Breast epithelium (tissue), 4 donors: ENCODE data around the gene BICC1. TPM values are rescaled to one million over a fixed set of nuclear protein-coding genes. Genes with fewer than 3 reads are reported as not detected.

ENCODE experiments used
- DNase-seq, 2 donors: peaks; one replicate each; pipeline ENCODE4 v3.0.0-alpha.2; 2019; ENCODE audit warnings: low spot score in 2 of 2
- H3K27ac ChIP-seq, 2 donors: fragments of 200-600 bp; sonication (generic) in 1 of 2; one replicate each; pipeline ENCODE4 v1.5.1; 2016 to 2019; ENCODE audit warnings: mild to moderate bottlenecking in 1 of 2
- H3K27me3 ChIP-seq, 2 donors: fragments of 200-600 bp; sonication (generic) in 1 of 2; one replicate each; pipeline versions ENCODE4 v1.5.1 to v1.6.0; 2017 to 2019; ENCODE audit warnings: control low read depth in 1 of 2, mild to moderate bottlenecking in 1 of 2
- H3K36me3 ChIP-seq: fragments of 200-600 bp; one replicate; pipeline ENCODE4 v1.5.1; 2019
- H3K4me1 ChIP-seq, 2 donors: fragments of 200-600 bp; sonication (generic); one replicate each; pipeline ENCODE4 v1.5.1; 2016 to 2019; ENCODE audit warnings: control low read depth in 1 of 2
- H3K4me3 ChIP-seq, 3 donors: fragments of 200-600 bp; sonication (generic); 1 replicate in 2 of 3; 2 replicates in 1 of 3; pipeline ENCODE4 v1.5.1; 2016 to 2019; ENCODE audit warnings: mild to moderate bottlenecking in 3 of 3, moderate library complexity in 2 of 3
- H3K9me3 ChIP-seq, 2 donors: fragments of 200-600 bp; sonication (generic) in 1 of 2; one replicate each; pipeline ENCODE4 v1.5.1; 2016 to 2019; ENCODE audit warnings: control low read depth in 1 of 2
- CTCF ChIP-seq, 3 donors: fragments of 450-650 bp; IDR thresholded peaks; one replicate each; pipeline ENCODE4 v1.5.1; 2016 to 2017; ENCODE audit warnings: antibody characterized with exemption in 3 of 3, mild to moderate bottlenecking in 3 of 3, moderate library complexity in 3 of 3
- POLR2A ChIP-seq: fragments of 450-650 bp; IDR thresholded peaks from one replicate; pipeline ENCODE4 v1.6.1; 2016; ENCODE audit warnings: antibody characterized with exemption, mild to moderate bottlenecking, moderate library complexity
- POLR2AphosphoS5 ChIP-seq, 3 donors: sonication (generic); formaldehyde crosslinking; IDR thresholded peaks; one replicate each; pipeline ENCODE4 v1.6.1; 2017; ENCODE audit warnings: antibody characterized with exemption in 3 of 3
- intact Hi-C: fragments of 100-400 bp; cut with DNase I; formaldehyde crosslinking; loops from one replicate; pipeline ENCODE4 v1.15.1; 2023; ENCODE audit warnings: low total_unique reads
- total RNA-seq, 3 donors: library from RNA; depleted of rRNA; stranded (reverse); fragments of >200 nt; gene quantifications; one replicate each; pipeline ENCODE4 v1.1.0, GENCODE V29; 2016

Gene BICC1
- total RNA-seq, 3 donors from 2014 or later: 24.3 to 35.5 (median 26.2) TPM

GRCh38 chr10:58824396-58824795 lies 311.7 kb downstream of the BICC1 start:
- no peak overlapping the region for H3K27ac ChIP-seq
- DNase-seq: no peak
- H3K27me3 ChIP-seq: no peaks in the 10 kb centered on the region
- H3K9me3 ChIP-seq: no peaks in the 10 kb centered on the region
- peaks cover 0 to 2% of the 10 kb centered on the region in 2 donors for H3K4me1 ChIP-seq
- TF ChIP-seq POLR2AphosphoS5 (IDR thresholded peaks at IDR 0.05) (no peak), CTCF (IDR thresholded peaks at IDR 0.05) (no peak), POLR2A (no peak)
- no peaks in the 10 kb centered on the region for H3K36me3 ChIP-seq
- intact Hi-C loops: no loop called here
- no peak overlapping the region for H3K4me3 ChIP-seq

GRCh38 chr10:58826694-58827093 lies 314.0 kb downstream of the BICC1 start:
- Histone ChIP-seq H3K27me3 (no peaks in the 10 kb centered on the region), H3K27ac (no peak overlapping the region)

GRCh38 chr10:58827381-58827780 lies 314.7 kb downstream of the BICC1 start:
- H3K4me3 ChIP-seq: no peak overlapping the region
- DNase-seq: no peak
- no peaks in the 10 kb centered on the region for H3K9me3 ChIP-seq
- H3K4me1 ChIP-seq: no peaks in the 10 kb centered on the region
- H3K36me3 ChIP-seq: no peaks in the 10 kb centered on the region
- intact Hi-C loops: no loop called here
- H3K27ac ChIP-seq: no peak overlapping the region
- no peaks in the 10 kb centered on the region for H3K27me3 ChIP-seq
- TF ChIP-seq CTCF (IDR thresholded peaks at IDR 0.05) (no peak), POLR2AphosphoS5 (IDR thresholded peaks at IDR 0.05) (no peak), POLR2A (no peak)

More at GRCh38 chr10:58826694-58827093, 314.0 kb downstream of the BICC1 start:
- intact Hi-C loops: no loop called here
- Histone ChIP-seq H3K4me3 (no peak overlapping the region), H3K4me1 (no peaks in the 10 kb centered on the region), H3K36me3 (no peaks in the 10 kb centered on the region), H3K9me3 (no peaks in the 10 kb centered on the region)
- DNase-seq: no peak
- TF ChIP-seq POLR2AphosphoS5 (IDR thresholded peaks at IDR 0.05) (no peak), POLR2A (no peak), CTCF (IDR thresholded peaks at IDR 0.05) (no peak)

GRCh38 chr10:58829839-58830238 lies 317.2 kb downstream of the BICC1 start:
- intact Hi-C loops: no loop called here
- Histone ChIP-seq H3K4me1 (no peaks in the 10 kb centered on the region), H3K4me3 (no peak overlapping the region), H3K27ac (no peak overlapping the region), H3K9me3 (no peaks in the 10 kb centered on the region), H3K36me3 (no peaks in the 10 kb centered on the region), H3K27me3 (no peaks in the 10 kb centered on the region)
- DNase-seq: no peak
- TF ChIP-seq POLR2A (no peak), POLR2AphosphoS5 (IDR thresholded peaks at IDR 0.05) (no peak), CTCF (IDR thresholded peaks at IDR 0.05) (no peak)

- Histone ChIP-seq H3K4me3 (no peak overlapping the region), H3K27me3 (no peaks in the 10 kb centered on the region), H3K36me3 (no peaks in the 10 kb centered on the region), H3K27ac (no peak overlapping the region), H3K4me1 (no peaks in the 10 kb centered on the region), H3K9me3 (no peaks in the 10 kb centered on the region)
- no peak for DNase-seq
- intact Hi-C loops: no loop called here
- no peak for TF ChIP-seq POLR2A
- no peak for TF ChIP-seq POLR2AphosphoS5 (IDR thresholded peaks at IDR 0.05)
- no peak for TF ChIP-seq CTCF (IDR thresholded peaks at IDR 0.05)
Observed at GRCh38 chr10:58830697-58831096, 318.0 kb downstream of the BICC1 start.
